A549 (cell line): ENCODE results near the gene TPRX1. TPM values are rescaled to one million over a fixed set of nuclear protein-coding genes. Genes with fewer than 3 reads are reported as not detected.
"Not testable (repeated sequence)": the region's sequence is repeated elsewhere in the genome, so short reads cannot be mapped to it uniquely, and the experiment has no call there.

Experiments used
- ATAC-seq, 2 experiments: fragments of 200-7000 bp in 1 of 2; fragments of >200 bp in 1 of 2; cut with Nextera tagmentation in 1 of 2; cut with Tn5 transposase in 1 of 2; 3 replicates each; pipeline versions ENCODE4 v1.8.0 to v1.9.1; 2018 to 2020; ENCODE audit warnings: mild to moderate bottlenecking in 1 of 2, moderate library complexity in 1 of 2
- CTCF ChIA-PET: fragments of 300-600 bp; sonication (Branson Sonifier 250); formaldehyde crosslinking; extraction: SDS; loops from one replicate; lab custom pipeline; 2021; ENCODE audit warnings: antibody characterized with exemption, inconsistent platforms; lab: Yijun Ruan, JAX
- POLR2A ChIA-PET: fragments of 350-600 bp; formaldehyde crosslinking; extraction: SDS; loops from one replicate; lab custom pipeline; 2021; ENCODE audit warnings: antibody characterized with exemption, inconsistent platforms; lab: Yijun Ruan, JAX
- DNase-seq, 2 experiments: peaks; one replicate each; pipeline versions ENCODE4 v3.0.0 to v3.0.0-alpha.2; 2011 to 2016; ENCODE audit warnings: low read depth in 1 of 2, low spot score in 1 of 2
- FAIRE-seq: peaks from 2 replicates; lab custom pipeline; 2011; peaks lifted over from hg19 to GRCh38; lab: Jason Lieb, UNC
- H3K27ac ChIP-seq, 2 experiments: fragments of >200 bp; sonication (Bioruptor Twin); formaldehyde crosslinking; 3 replicates each; pipeline ENCODE4 v1.5.1; 2016 to 2017
- H3K4me1 ChIP-seq: fragments of >200 bp; sonication (Bioruptor Twin); formaldehyde crosslinking; 3 replicates; pipeline ENCODE4 v1.6.1; 2016
- H3K4me2 ChIP-seq: fragments of >200 bp; sonication (Bioruptor Twin); formaldehyde crosslinking; 3 replicates; pipeline ENCODE4 v1.6.1; 2016
- H3K4me3 ChIP-seq: fragments of >200 bp; sonication (Bioruptor Twin); formaldehyde crosslinking; 3 replicates; pipeline ENCODE4 v1.5.1; 2016
- H3K9me3 ChIP-seq: fragments of >200 bp; sonication (Bioruptor Twin); formaldehyde crosslinking; 3 replicates; pipeline ENCODE4 v1.6.1; 2016
- BCL3 ChIP-seq: fragments of >200 bp; sonication (Bioruptor Twin); formaldehyde crosslinking; IDR thresholded peaks from 3 replicates; pipeline ENCODE4 v1.6.1; 2016
- CBX2 ChIP-seq: fragments of 200-600 bp; sonication (generic); IDR thresholded peaks from 2 replicates; pipeline ENCODE4 v1.6.1; 2016; ENCODE audit warnings: low read depth, mild to moderate bottlenecking, borderline replicate concordance
- CEBPB ChIP-seq, 2 experiments: fragments of >200 bp in 1 of 2; sonication (Bioruptor Twin) in 1 of 2; formaldehyde crosslinking in 1 of 2; IDR thresholded peaks; 2 replicates each; pipeline ENCODE4 v1.6.1; 2012 to 2016
- FOSL2 ChIP-seq, 2 experiments: fragments of 450-650 bp in 1 of 2; fragments of >200 bp in 1 of 2; sonication (Bioruptor Twin) in 1 of 2; formaldehyde crosslinking; IDR thresholded peaks; 2 replicates each; pipeline versions ENCODE4 v1.5.0 to v1.6.1; 2016 to 2020; ENCODE audit warnings: mild to moderate bottlenecking in 1 of 2, moderate library complexity in 1 of 2
- HEYL ChIP-seq: fragments of 250-450 bp; sonication (Bioruptor Pico); IDR thresholded peaks from 2 replicates; pipeline ENCODE4 v1.8.0; 2021; ENCODE audit warnings: mild to moderate bottlenecking, moderate library complexity
- HOXA7 ChIP-seq: fragments of 250-450 bp; sonication (Bioruptor Pico); IDR thresholded peaks from 2 replicates; pipeline ENCODE4 v1.5.0; 2020; ENCODE audit warnings: mild to moderate bottlenecking, moderate library complexity
- KDM1A ChIP-seq: fragments of 200-600 bp; sonication (generic); IDR thresholded peaks from 2 replicates; pipeline ENCODE4 v1.6.1; 2016; ENCODE audit warnings: low read depth, mild to moderate bottlenecking
- MAX ChIP-seq: IDR thresholded peaks from 2 replicates; pipeline ENCODE4 v1.6.1; 2012
- MYC ChIP-seq: IDR thresholded peaks from 2 replicates; pipeline ENCODE4 v1.6.1; 2012; ENCODE audit warnings: mild to moderate bottlenecking, inconsistent platforms, low read length, improper control_type of control experiment, borderline replicate concordance
- NFE2L2 ChIP-seq: fragments of 150-350 bp; conservative IDR thresholded peaks from 2 replicates; pipeline ENCODE4 v1.6.1; 2014; ENCODE audit warnings: low read length
- NR3C1 ChIP-seq: fragments of >200 bp; sonication (Bioruptor Twin); formaldehyde crosslinking; IDR thresholded peaks from 3 replicates; pipeline ENCODE4 v1.6.1; 2017
- POLR2A ChIP-seq: IDR thresholded peaks from 2 replicates; pipeline ENCODE4 v1.6.1; 2012; ENCODE audit warnings: mild to moderate bottlenecking, low read length
- RAD21 ChIP-seq, 2 experiments: fragments of >200 bp in 1 of 2; sonication (Bioruptor Twin) in 1 of 2; formaldehyde crosslinking in 1 of 2; IDR thresholded peaks in 1 of 2; conservative IDR thresholded peaks in 1 of 2; 2 replicates in 1 of 2; 3 replicates in 1 of 2; pipeline ENCODE4 v1.6.1; 2012 to 2018; ENCODE audit warnings: inconsistent platforms in 1 of 2
- RARB ChIP-seq: fragments of 250-450 bp; sonication (Bioruptor Pico); IDR thresholded peaks from 2 replicates; pipeline ENCODE4 v1.8.0; 2021; ENCODE audit warnings: mild to moderate bottlenecking, moderate library complexity
- ZC3H11A ChIP-seq: fragments of 450-650 bp; IDR thresholded peaks from 2 replicates; pipeline ENCODE4 v1.6.1; 2014; ENCODE audit warnings: antibody characterized with exemption, mild to moderate bottlenecking
- ZFP36 ChIP-seq: fragments of 450-650 bp; IDR thresholded peaks from 2 replicates; pipeline ENCODE4 v1.6.1; 2014; ENCODE audit warnings: borderline replicate concordance; ENCODE audit not compliant: partially characterized antibody
- ZNF302 ChIP-seq: fragments of 250-450 bp; sonication (Bioruptor Pico); IDR thresholded peaks from 2 replicates; pipeline ENCODE4 v1.9.0; 2021; ENCODE audit warnings: inconsistent platforms, mild to moderate bottlenecking, moderate library complexity
- WGBS: methylation state at CpG from one replicate; pipeline ENCODE4 v1.1.6; 2017; ENCODE audit errors: missing lambda C conversion rate; 5-methylcytosine and 5-hydroxymethylcytosine counted together
- polyA plus RNA-seq, 4 experiments: library from polyadenylated mRNA; depleted of rRNA in 3 of 4; stranded (reverse); fragments of >200 nt; fragmentation: RNase III in 1 of 4; extraction: RNeasy Plus Mini Kit Qiagen cat#74134 plus additional on column Dnase treatment in 1 of 4; gene quantifications; 2 replicates in 3 of 4; 3 replicates in 1 of 4; pipeline ENCODE4 v1.2.3, GENCODE V29; 2011 to 2017
- TF ChIP-seq, protein P1 (sequence below): IDR thresholded peaks from 2 replicates; pipeline ENCODE4 v1.6.1; 2012
- TF ChIP-seq, protein P2 (sequence below): fragments of >200 bp; sonication (Bioruptor Twin); formaldehyde crosslinking; IDR thresholded peaks from 3 replicates; pipeline ENCODE4 v1.5.1; 2016
- TF ChIP-seq, protein P3 (sequence below): fragments of 450-650 bp; IDR thresholded peaks from 2 replicates; pipeline ENCODE4 v1.6.1; 2014; ENCODE audit warnings: antibody characterized with exemption

The TPRX1 gene
- polyA plus RNA-seq, 2 of the 4 experiments (the other 2 are of a cell fraction), result not detected

GRCh38 chr19:47820410-47820809, 16.1 kb upstream of the TPRX1 start:
- 76% methylated on average over 2 of the region's 2 CpGs for WGBS
- FAIRE-seq, result no peak
- CTCF ChIA-PET, result interaction anchor here (0.8 to 1.9 kb wide), 8 partner anchors 8 to 139 kb away, joined by 3 to 8 read pairs (median 4); no protein-coding TSS in a partner anchor
- no peak; a peak in 1 of 6 replicates for ATAC-seq
- H3K4me1 ChIP-seq, result no peaks in the 10 kb centered on the region
- no peak for TF ChIP-seq ZNF302
- TF ChIP-seq MAX, result no peak
- TF ChIP-seq ZC3H11A, result no peak
- TF ChIP-seq MYC, result no peak
- POLR2A ChIA-PET, result no interaction called here
- no peak overlapping the region for H3K27ac ChIP-seq
- H3K9me3 ChIP-seq, result no peaks in the 10 kb centered on the region
- no peak for DNase-seq
- H3K4me3 ChIP-seq, result no peak overlapping the region
- no peak overlapping the region for H3K4me2 ChIP-seq

- no peaks in the 10 kb centered on the region for H3K9me3 ChIP-seq
- ATAC-seq (0 out of 6 replicates have a peak, but pooled peaks of 1 of the 2 experiments have one; percentile 6), FAIRE-seq (no peak), DNase-seq (no peak)
- H3K4me3 ChIP-seq, result no peak overlapping the region
- no peak overlapping the region for H3K27ac ChIP-seq
- ChIA-PET CTCF (interaction anchor here (0.8 to 1.9 kb wide), 6 partner anchors 9 to 138 kb away, joined by 3 to 8 read pairs (median 4); no protein-coding TSS in a partner anchor), POLR2A (no interaction called here)
- H3K4me2 ChIP-seq, result no peak overlapping the region
- H3K4me1 ChIP-seq, result no peaks in the 10 kb centered on the region
- TF ChIP-seq HOXA7 (no peak), NFE2L2 (no peak), BCL3 (no peak), HEYL (no peak), POLR2A (no peak), CBX2 (no peak), NR3C1 (no peak), FOSL2 (IDR thresholded peaks at IDR 0.05) (no peak), FOSL2 (CRISPR knock-in tag; IDR thresholded peaks at IDR 0.05) (no peak), KDM1A (no peak)
- TF ChIP-seq, protein P1, sequence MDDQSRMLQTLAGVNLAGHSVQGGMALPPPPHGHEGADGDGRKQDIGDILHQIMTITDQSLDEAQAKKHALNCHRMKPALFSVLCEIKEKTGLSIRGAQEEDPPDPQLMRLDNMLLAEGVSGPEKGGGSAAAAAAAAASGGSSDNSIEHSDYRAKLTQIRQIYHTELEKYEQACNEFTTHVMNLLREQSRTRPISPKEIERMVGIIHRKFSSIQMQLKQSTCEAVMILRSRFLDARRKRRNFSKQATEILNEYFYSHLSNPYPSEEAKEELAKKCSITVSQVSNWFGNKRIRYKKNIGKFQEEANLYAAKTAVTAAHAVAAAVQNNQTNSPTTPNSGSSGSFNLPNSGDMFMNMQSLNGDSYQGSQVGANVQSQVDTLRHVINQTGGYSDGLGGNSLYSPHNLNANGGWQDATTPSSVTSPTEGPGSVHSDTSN, result no peak
- WGBS, result 40% methylated on average over 10 of the region's 10 CpGs
Measured at GRCh38 chr19:47819858-47820257, 15.5 kb upstream of the TPRX1 start.

DNA sequence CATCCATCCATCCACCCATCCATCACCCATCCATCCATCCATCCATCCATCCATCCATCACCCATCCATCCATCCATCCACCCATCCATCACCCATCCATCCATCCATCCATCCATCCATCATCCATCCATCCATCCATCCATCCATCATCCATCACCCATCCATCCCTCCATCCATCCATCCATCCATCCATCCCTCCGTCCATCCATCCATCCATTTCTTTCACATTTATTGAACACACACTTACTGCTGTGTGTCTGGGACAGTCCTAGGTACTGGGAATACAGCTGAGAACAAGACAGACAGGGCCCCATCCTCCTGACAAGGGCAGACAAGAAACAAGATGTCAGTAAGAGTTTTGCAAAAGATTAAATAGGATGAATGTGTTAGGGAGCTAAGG, 13.9 kb upstream of the TPRX1 start:
- CTCF ChIA-PET, result interaction anchor here (1.3 to 7.4 kb wide), 2 partner anchors 19 to 45 kb away, joined by 3 to 42 read pairs; no protein-coding TSS in a partner anchor
- POLR2A ChIA-PET, H3K4me2 ChIP-seq, FAIRE-seq, H3K4me1 ChIP-seq, ATAC-seq, H3K27ac ChIP-seq, H3K4me3 ChIP-seq, H3K9me3 ChIP-seq, DNase-seq: not testable (repeated sequence)
- WGBS, result 52% methylated on average over 1 of the region's 1 CpG

DNA sequence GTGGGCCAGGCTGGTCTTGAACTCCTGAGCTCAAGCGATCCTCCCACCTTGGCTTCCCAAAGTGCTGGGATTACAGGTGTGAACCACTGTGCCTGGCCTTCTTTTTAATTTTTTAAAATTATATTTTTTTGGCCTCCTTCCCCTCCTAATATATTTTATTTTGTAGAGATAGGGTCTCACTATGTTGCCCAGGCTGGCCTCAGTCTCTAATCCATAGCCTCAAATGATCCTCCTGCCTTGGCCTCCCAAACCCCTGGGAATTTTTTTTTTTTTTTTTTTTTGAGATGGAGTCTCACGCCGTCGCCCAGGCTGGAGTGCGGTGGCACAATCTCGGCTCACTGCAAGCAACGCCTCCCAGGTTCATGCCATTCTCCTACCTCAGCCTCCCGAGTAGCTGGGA, 11.9 kb upstream of the TPRX1 start:
- H3K27ac ChIP-seq, H3K4me3 ChIP-seq, H3K4me2 ChIP-seq, FAIRE-seq, DNase-seq, ATAC-seq, H3K4me1 ChIP-seq, H3K9me3 ChIP-seq: not testable (repeated sequence)
- WGBS, result 83% methylated on average over 8 of the region's 8 CpGs
- CTCF ChIA-PET, result interaction anchor here (0.6 to 7.4 kb wide), 6 partner anchors 22 to 380 kb away, joined by 3 to 42 read pairs (median 6); no protein-coding TSS in a partner anchor
- POLR2A ChIA-PET, result interaction anchor here (0.6 kb wide), 1 partner anchor 46 kb away, joined by 4 read pairs; no protein-coding TSS in a partner anchor

GRCh38 chr19:47813995-47814328, 9.6 kb upstream of the TPRX1 start:
- TF ChIP-seq RAD21 (conservative IDR thresholded peaks at IDR 0.05 in 1 of 2, IDR thresholded peaks at IDR 0.05 in 1 of 2) (0 out of 5 replicates have a peak, but pooled peaks of 1 of the 2 experiments have one; percentile 9), CEBPB (IDR thresholded peaks at IDR 0.05) (no peak), NFE2L2 (no peak), RARB (no peak), ZFP36 (no peak)
- TF ChIP-seq, protein P2, sequence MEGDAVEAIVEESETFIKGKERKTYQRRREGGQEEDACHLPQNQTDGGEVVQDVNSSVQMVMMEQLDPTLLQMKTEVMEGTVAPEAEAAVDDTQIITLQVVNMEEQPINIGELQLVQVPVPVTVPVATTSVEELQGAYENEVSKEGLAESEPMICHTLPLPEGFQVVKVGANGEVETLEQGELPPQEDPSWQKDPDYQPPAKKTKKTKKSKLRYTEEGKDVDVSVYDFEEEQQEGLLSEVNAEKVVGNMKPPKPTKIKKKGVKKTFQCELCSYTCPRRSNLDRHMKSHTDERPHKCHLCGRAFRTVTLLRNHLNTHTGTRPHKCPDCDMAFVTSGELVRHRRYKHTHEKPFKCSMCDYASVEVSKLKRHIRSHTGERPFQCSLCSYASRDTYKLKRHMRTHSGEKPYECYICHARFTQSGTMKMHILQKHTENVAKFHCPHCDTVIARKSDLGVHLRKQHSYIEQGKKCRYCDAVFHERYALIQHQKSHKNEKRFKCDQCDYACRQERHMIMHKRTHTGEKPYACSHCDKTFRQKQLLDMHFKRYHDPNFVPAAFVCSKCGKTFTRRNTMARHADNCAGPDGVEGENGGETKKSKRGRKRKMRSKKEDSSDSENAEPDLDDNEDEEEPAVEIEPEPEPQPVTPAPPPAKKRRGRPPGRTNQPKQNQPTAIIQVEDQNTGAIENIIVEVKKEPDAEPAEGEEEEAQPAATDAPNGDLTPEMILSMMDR, result peak; percentile 31
- TF ChIP-seq, protein P3, sequence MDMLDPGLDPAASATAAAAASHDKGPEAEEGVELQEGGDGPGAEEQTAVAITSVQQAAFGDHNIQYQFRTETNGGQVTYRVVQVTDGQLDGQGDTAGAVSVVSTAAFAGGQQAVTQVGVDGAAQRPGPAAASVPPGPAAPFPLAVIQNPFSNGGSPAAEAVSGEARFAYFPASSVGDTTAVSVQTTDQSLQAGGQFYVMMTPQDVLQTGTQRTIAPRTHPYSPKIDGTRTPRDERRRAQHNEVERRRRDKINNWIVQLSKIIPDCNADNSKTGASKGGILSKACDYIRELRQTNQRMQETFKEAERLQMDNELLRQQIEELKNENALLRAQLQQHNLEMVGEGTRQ, result no peak
- TF ChIP-seq, protein P1, result no peak
- Histone ChIP-seq H3K4me3 (no peak overlapping the region), H3K4me2 (peak overlapping the region; percentile 25; the same call in 2 of the 3 replicates), H3K9me3 (no peaks in the 10 kb centered on the region), H3K27ac (no peak overlapping the region), H3K4me1 (no peaks in the 10 kb centered on the region; the same call in 2 of the 3 replicates)
- ChIA-PET CTCF (interaction anchor here (0.6 to 7.4 kb wide), 23 partner anchors 8 to 380 kb away, joined by 3 to 42 read pairs (median 5); partner anchors contain the start of gene EHD2), POLR2A (no interaction called here)
- no peak for FAIRE-seq
- peak in 1 of 2 experiments; percentile 52; a peak in 3 of 6 replicates for ATAC-seq
- DNase-seq, result no peak
- 25% methylated on average over 7 of the region's 7 CpGs for WGBS
